Heart right ventricle (tissue), 16 donors: Measurements from ENCODE around the gene SPRTN. TPM values are rescaled to one million over a fixed set of nuclear protein-coding genes. Genes with fewer than 3 reads are reported as not detected.

ENCODE experiments used
- ATAC-seq, 8 donors: fragments of 200-7000 bp; cut with Tn5 transposase; one replicate each; pipeline ENCODE4 v1.9.1; 2020; ENCODE audit warnings: mild to moderate bottlenecking in 8 of 8, moderate library complexity in 8 of 8, moderate number of reproducible peaks in 1 of 8
- DNase-seq, 2 donors: peaks; one replicate each; pipeline ENCODE4 v3.0.0-alpha.2; 2020
- H3K27ac ChIP-seq, 10 donors: fragments of 200-600 bp; sonication (generic) in 2 of 10; one replicate each; pipeline versions ENCODE4 v1.5.0 to v1.8.0; 2020 to 2022; ENCODE audit warnings: mild to moderate bottlenecking in 3 of 10
- H3K27me3 ChIP-seq, 7 donors: fragments of 200-600 bp; one replicate each; pipeline ENCODE4 v1.8.0; 2021 to 2022; ENCODE audit warnings: mild to moderate bottlenecking in 2 of 7
- H3K36me3 ChIP-seq, 9 donors: fragments of 200-600 bp; sonication (generic) in 1 of 9; one replicate each; pipeline versions ENCODE4 v1.5.0 to v1.8.0; 2020 to 2022; ENCODE audit warnings: mild to moderate bottlenecking in 2 of 9
- H3K4me1 ChIP-seq, 9 donors: fragments of 200-600 bp; sonication (generic) in 1 of 9; one replicate each; pipeline versions ENCODE4 v1.5.0 to v1.8.0; 2020 to 2022; ENCODE audit warnings: mild to moderate bottlenecking in 4 of 9
- H3K4me3 ChIP-seq, 10 donors: fragments of 200-600 bp; sonication (generic) in 2 of 10; one replicate each; pipeline versions ENCODE4 v1.5.0 to v1.8.0; 2020 to 2022; ENCODE audit warnings: mild to moderate bottlenecking in 7 of 10, moderate library complexity in 2 of 10
- H3K9me3 ChIP-seq, 11 donors: fragments of 200-600 bp in 10 of 11; sonication (generic) in 2 of 11; one replicate each; pipeline versions ENCODE4 v1.5.0 to v1.8.0; 2013 to 2022; ENCODE audit warnings: mild to moderate bottlenecking in 2 of 11, control low read depth in 1 of 11, moderate library complexity in 1 of 11
- CTCF ChIP-seq, 9 donors: fragments of 200-600 bp; sonication (generic) in 2 of 9; IDR thresholded peaks; one replicate each; pipeline versions ENCODE4 v1.5.0 to v1.8.0; 2021 to 2022; ENCODE audit warnings: antibody characterized with exemption in 9 of 9, mild to moderate bottlenecking in 5 of 9, moderate library complexity in 1 of 9
- WGBS, 2 donors: extraction: QIAGEN DNeasy Blood & Tissue Kit; methylation state at CpG; one replicate each; pipeline ENCODE4 v1.1.7; 2013; ENCODE audit warnings: inconsistent platforms in 1 of 2; 5-methylcytosine and 5-hydroxymethylcytosine counted together
- intact Hi-C, 10 donors: fragments of 100-400 bp; cut with DNase I; formaldehyde crosslinking; loops; one replicate each; pipeline versions ENCODE4 v1.11.1 to v1.14.2; 2022
- polyA plus RNA-seq, 2 donors: library from polyadenylated mRNA; stranded (reverse); fragments of 200-250 nt; gene quantifications; one replicate each; pipeline ENCODE4 v1.2.3, GENCODE V29; 2013
- total RNA-seq, 10 donors: library from RNA; stranded (reverse); fragmentation: NEBNext Ultra II Directional in 3 of 10; extraction: Animal tissue kit (Norgen Biotek cat#: 25700) in 3 of 10; gene quantifications; one replicate each; pipeline versions ENCODE4 v1.2.1 to v1.2.4, GENCODE V29; 2021 to 2023
- donor health status: Arrhythmogenic right ventricular cardiomyopathy.
- donor health status: ischemic (EF 13 %, LVEDD 7.1; RV severe dilation, severe dysfunction).
- donor health status: healthy with polysubstance abuse.
- donor health status: DM: no; HTN: yes; CAD: no.
- donor health status: DM: no; HTN: no; CAD: no.
- donor health status: ischemic (EF 25% LVEDD 6.9; RV normal size, moderate dysfunction).
- donor health status: ischemic (EF 25% LVEDD 5.7; RV mildly dilated, moderate dysfunction).
- donor health status: healthy.
- donor health status: DM: yes; HTN: yes; CAD: no.
- donor health status: Ischemic cardiomyopathy.
- donor health status: ischemic (EF 35%, LVEDD 5.7; RV mildly dilated, moderate dysfunction).
- donor health status: nonischemic (EF 11% LVEDD 7.7; RV severe dilation, severe dysfunction).
- donor health status: DM: yes; HTN: yes; CAD: no.
- donor health status: PGD.
- donor health status: ischemic (EF 29% LVEDD 5.4; RV normal size, mild dysfunction).
- donor health status: nonischemic (EF 23%, LVEDD 6.1; RV moderate dilation, normal function).

Gene SPRTN
- total and polyA plus RNA-seq, 12 donors = 4.1 to 11.0 (median 7.2) TPM

GRCh38 chr1:231329483-231329882 lies 8.6 kb upstream of the SPRTN start:
- DNase-seq (no peak), ATAC-seq (no peak)
- Histone ChIP-seq H3K9me3 (no peaks in the 10 kb centered on the region), H3K27ac (no peak overlapping the region), H3K4me1 (peaks cover 6 to 23% (median 19%) of the 10 kb centered on the region in 9 donors), H3K4me3 (no peak overlapping the region), H3K36me3 (peaks cover 0 to 37% (median 0%) of the 10 kb centered on the region in 9 donors), H3K27me3 (no peaks in the 10 kb centered on the region)
- intact Hi-C loops = no loop called here
- WGBS, 2 donors = 94 to 95% methylated on average over 7 of the region's 7 CpGs
- TF ChIP-seq CTCF (IDR thresholded peaks at IDR 0.05) = no peak

GRCh38 chr1:231332761-231333160 lies 5.3 kb upstream of the SPRTN start:
- Histone ChIP-seq H3K9me3 (no peaks in the 10 kb centered on the region), H3K4me3 (peak overlapping the region in 1 of 10 donors; percentile 93), H3K4me1 (peaks cover 13 to 49% (median 45%) of the 10 kb centered on the region in 9 donors), H3K27ac (no peak overlapping the region), H3K36me3 (peaks cover 0 to 55% (median 0%) of the 10 kb centered on the region in 9 donors), H3K27me3 (no peaks in the 10 kb centered on the region)
- no peak for ATAC-seq
- WGBS, 2 donors = 91 to 95% methylated on average over 1 of the region's 1 CpG
- DNase-seq = no peak
- intact Hi-C loops = loop anchor here in 3 of 10 donors (10.0 kb wide), 1 partner anchor 88 kb away; the partner anchor contains the start of gene GNPAT (in 3 of the 3)
- no peak for TF ChIP-seq CTCF (IDR thresholded peaks at IDR 0.05)

- intact Hi-C loops = loop anchor here in 3 of 10 donors (10.0 kb wide), 1 partner anchor 89 kb away; the partner anchor contains the start of gene GNPAT (in 3 of the 3)
Observed at GRCh38 chr1:231334079-231334666, 3.9 kb upstream of the SPRTN start.

GRCh38 chr1:231334952-231335351 lies 3.1 kb upstream of the SPRTN start:
- H3K4me3 ChIP-seq = peak overlapping the region in 9 of 10 donors; percentile 74 to 95 (median 83)
- H3K36me3 ChIP-seq = peaks cover 0 to 55% (median 0%) of the 10 kb centered on the region in 9 donors
- DNase-seq (no peak), ATAC-seq (no peak)
- no peak overlapping the region for H3K27ac ChIP-seq
- no peak for TF ChIP-seq CTCF (IDR thresholded peaks at IDR 0.05)
- WGBS, 2 donors = 88 to 92% methylated on average over 6 of the region's 6 CpGs
- no peaks in the 10 kb centered on the region for H3K27me3 ChIP-seq
- peaks cover 18 to 63% (median 59%) of the 10 kb centered on the region in 9 donors for H3K4me1 ChIP-seq
- no peaks in the 10 kb centered on the region for H3K9me3 ChIP-seq
- intact Hi-C loops = loop anchor here in 5 of 10 donors (5.0 to 10.0 kb wide), 3 partner anchors 58 to 93 kb away; partner anchors contain the start of gene GNPAT (in 5 of the 5)

More at GRCh38 chr1:231334079-231334666, 3.9 kb upstream of the SPRTN start:
- H3K4me3 ChIP-seq = peak overlapping the region in 9 of 10 donors; percentile 9 to 95 (median 83)
- ATAC-seq (no peak), DNase-seq (no peak)
- peaks cover 0 to 55% (median 0%) of the 10 kb centered on the region in 9 donors for H3K36me3 ChIP-seq
- H3K27me3 ChIP-seq = no peaks in the 10 kb centered on the region
- TF ChIP-seq CTCF (IDR thresholded peaks at IDR 0.05) = no peak
- H3K27ac ChIP-seq = no peak overlapping the region
- peaks cover 14 to 55% (median 51%) of the 10 kb centered on the region in 9 donors for H3K4me1 ChIP-seq
- 48 to 58% methylated on average over 1 of the region's 1 CpG for WGBS, 2 donors
- no peaks in the 10 kb centered on the region for H3K9me3 ChIP-seq
